HL-60/S4 (cell line): Measurements from ENCODE around the gene SLC35A3.
"Not testable (repeated sequence)": the region's sequence is repeated elsewhere in the genome, so short reads cannot be mapped to it uniquely, and the experiment has no call there.

ENCODE experiments used
- in situ Hi-C: fragments of 300-500 bp; cut with MboI; formaldehyde crosslinking; loops from 2 replicates; pipeline ENCODE4 v1.14.3; 2022; ENCODE audit warnings: low sequenced_read_pairs

Gene SLC35A3

GRCh38 chr1:99969729-99970621 lies at the start of gene SLC35A3:
Gene SLC35A3 (plus strand): TSS chr1:99969996. CDS start chr1:99993555, 23,559 bp downstream.
- in situ Hi-C loops, result no loop called here

GRCh38 chr1:99934801-99935200 lies 35.0 kb upstream of the SLC35A3 start:
- in situ Hi-C loops, result no loop called here

GRCh38 chr1:99935534-99935933 lies 34.3 kb upstream of the SLC35A3 start:
- in situ Hi-C loops, result no loop called here

DNA sequence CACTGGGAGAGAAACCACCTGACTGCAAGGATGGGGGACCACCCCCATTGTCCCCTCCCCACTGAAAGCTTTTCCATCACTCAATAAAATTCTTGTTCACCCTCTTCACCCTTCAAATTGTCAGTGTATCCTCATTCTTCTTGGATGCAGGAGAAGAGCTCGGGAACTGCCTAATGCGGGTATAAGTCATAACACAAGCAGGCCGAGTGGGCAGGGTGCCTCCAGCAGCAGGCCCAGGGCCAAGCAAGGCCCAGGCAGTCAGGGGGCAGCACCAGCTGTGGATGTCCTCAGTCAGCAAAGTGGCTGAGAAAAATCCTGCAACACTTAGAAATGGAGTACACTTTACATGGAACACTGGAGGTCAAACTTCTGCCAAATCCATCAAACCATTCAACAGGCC lies 33.7 kb upstream of the SLC35A3 start:
- in situ Hi-C loops, result no loop called here

GRCh38 chr1:99942723-99943122 lies 27.1 kb upstream of the SLC35A3 start:
- in situ Hi-C loops, result no loop called here

DNA sequence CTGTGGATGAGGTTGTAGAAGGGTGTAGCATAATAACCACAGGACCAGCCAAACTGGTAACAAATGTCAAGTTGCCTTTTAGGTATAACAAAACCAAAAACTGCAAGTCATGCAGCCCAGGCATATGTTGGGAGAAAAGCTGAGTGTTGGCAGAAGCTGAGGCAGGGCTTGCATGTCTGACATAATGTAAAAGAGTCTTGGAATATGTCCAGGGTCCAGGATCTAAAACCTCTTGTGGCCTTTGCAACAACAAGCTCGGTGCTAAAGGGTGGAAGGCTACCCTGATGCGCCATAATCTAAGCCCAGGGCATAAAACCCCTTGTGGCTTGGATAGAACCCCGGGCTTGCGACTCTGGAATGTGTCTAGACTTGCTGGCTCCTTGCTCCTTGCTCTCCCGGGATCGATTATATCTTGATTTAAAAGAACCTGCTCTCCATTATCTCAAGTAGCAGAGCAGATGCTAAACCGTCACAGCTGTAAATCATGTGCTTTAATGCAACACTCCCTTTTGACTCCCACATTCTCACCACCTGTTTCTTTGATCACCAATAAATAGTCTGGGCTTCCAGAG lies 26.5 kb upstream of the SLC35A3 start:
- in situ Hi-C loops, result no loop called here

DNA sequence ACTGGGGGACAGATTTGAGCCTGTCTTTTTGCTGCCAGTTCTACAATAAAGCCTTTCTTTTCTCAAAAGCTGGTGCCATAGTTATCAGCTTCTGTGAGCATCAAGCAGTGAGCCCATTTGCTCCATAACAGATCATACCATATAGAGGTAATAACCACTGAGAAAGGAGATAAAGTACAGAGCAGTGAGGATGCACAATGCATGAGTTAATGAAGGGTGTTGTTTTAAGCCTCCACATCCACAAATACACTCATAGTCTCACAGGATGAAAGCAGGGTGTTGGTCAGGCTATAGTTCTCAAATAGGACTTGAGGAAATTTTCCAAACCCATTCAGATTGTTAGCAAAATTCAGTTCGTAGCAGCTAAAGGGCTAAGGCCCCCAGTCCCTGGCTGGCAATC lies 25.6 kb upstream of the SLC35A3 start:
- in situ Hi-C loops, result no loop called here

DNA sequence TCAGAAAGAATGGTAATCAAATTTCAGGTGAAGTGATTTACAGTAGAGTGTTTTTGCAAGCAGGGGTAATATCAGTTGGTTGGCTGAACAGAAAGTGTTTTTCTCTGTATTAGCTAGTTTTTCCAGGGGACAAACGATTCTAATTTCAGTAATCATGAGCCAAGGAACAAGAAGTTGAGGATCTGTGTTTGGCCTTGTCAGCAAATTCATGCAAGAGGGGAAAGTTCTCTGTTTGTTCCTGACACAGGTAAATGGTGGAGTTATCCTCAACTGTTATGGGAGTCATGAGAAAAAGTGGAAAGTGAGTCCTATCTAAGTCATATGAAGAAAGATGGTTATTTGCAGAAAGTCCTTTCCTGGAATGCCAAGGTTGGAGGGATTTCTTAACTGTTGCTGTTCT lies 24.6 kb upstream of the SLC35A3 start:
- in situ Hi-C loops, result no loop called here

DNA sequence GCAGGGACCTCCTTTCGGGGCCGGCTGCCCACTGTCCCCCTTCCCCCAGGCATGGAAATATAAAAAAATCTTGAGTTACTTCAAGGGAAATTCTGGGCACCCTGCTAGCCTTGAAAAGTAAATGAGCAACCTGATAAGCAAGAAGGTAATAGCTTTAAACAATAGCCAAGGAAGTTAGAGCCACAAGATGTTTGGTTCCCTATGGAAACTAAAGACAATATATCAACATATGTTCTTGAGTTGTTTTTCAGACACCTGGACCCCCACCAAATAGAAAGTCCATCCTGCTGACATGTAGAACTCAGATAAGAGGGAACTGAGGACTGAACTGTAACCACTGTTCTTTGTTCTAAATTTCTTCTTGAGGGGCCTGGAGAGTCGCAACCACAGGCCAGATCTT lies 19.3 kb upstream of the SLC35A3 start:
- in situ Hi-C loops, result no loop called here

GRCh38 chr1:99952522-99952921 lies 17.3 kb upstream of the SLC35A3 start:
- in situ Hi-C loops, result no loop called here

- in situ Hi-C loops, result no loop called here
Observed at GRCh38 chr1:99955375-99955774, 14.4 kb upstream of the SLC35A3 start.

DNA sequence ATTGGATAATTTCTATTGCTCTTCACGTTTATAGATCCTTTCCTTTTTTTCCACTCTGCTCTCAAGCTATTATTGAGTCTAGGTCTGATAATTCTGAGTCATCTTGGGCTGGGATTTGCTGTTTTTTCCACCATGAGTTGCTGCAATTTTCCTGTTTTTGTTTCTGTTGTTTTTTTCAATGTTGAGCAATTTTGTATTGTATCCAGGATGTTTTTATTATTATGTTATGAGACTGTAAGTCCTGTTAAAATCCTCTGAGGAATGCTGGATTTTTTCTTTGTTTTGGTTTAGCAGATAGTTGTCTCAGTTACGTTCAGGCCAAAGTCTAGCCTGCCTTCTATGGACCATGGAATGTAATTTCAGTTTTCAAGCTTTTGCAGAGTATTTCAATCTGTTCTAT lies 13.0 kb upstream of the SLC35A3 start:
- in situ Hi-C loops, result no loop called here

DNA sequence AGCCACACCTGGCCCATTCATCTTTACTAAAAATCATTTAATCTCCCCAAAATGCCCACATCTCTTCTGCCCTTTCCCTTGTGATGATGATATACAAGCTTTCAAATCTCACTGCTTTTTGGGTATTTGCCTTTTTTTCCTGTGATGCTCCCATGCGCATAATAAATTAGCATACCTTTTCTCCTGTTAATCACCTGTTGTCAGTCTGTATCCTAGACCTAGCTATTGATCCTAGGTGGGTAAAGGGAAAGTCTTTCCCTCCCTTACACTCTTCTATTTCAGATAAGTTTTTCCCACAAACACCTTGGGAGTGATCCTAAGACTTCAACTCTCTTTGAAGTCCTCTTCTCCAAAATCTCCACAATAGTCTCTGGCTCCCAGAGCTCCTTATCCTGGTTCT lies 12.0 kb upstream of the SLC35A3 start:
- in situ Hi-C loops, result no loop called here

- in situ Hi-C loops, result not testable (repeated sequence)
Observed at GRCh38 chr1:99959189-99959705, 10.5 kb upstream of the SLC35A3 start.

- in situ Hi-C loops, result not testable (repeated sequence)
Observed at GRCh38 chr1:99960260-99960659, 9.5 kb upstream of the SLC35A3 start.

GRCh38 chr1:99963041-99963795 lies 6.6 kb upstream of the SLC35A3 start:
- in situ Hi-C loops, result no loop called here

GRCh38 chr1:99964806-99965205 lies 5.0 kb upstream of the SLC35A3 start:
- in situ Hi-C loops, result no loop called here

GRCh38 chr1:99965646-99966375 lies 4.0 kb upstream of the SLC35A3 start:
- in situ Hi-C loops, result no loop called here

GRCh38 chr1:99968214-99968613 lies 1.6 kb upstream of the SLC35A3 start:
- in situ Hi-C loops, result no loop called here

GRCh38 chr1:99969260-99969728 lies 502 bp upstream of the SLC35A3 start:
- in situ Hi-C loops, result no loop called here
